ENCODE measurements around the gene ATG16L1.

ATG16L1 gene

GRCh38 chr2:233262562-233262961 lies 11.1 kb downstream of the ATG16L1 start:
- no peak overlapping the region for H3K4me2 ChIP-seq (ENCODE audit: low read length)
- H3K4me1 ChIP-seq: no peaks in the 10 kb centered on the region
- H3K9ac ChIP-seq: no peak overlapping the region
- H3K27ac ChIP-seq: no peak overlapping the region
- peaks cover 16% of the 10 kb centered on the region for H3K79me2 ChIP-seq
- no peaks in the 10 kb centered on the region for H3K27me3 ChIP-seq (ENCODE audit: control insufficient read depth, insufficient read depth, low read length)
- no peak for TF ChIP-seq CTCF (IDR thresholded peaks at IDR 0.05)
- no peak overlapping the region for H2AFZ ChIP-seq
- no peaks in the 10 kb centered on the region for H3K36me3 ChIP-seq (ENCODE audit: control insufficient read depth, insufficient read depth, low read length)
- no peaks in the 10 kb centered on the region for H3K9me3 ChIP-seq (ENCODE audit: control insufficient read depth, low read length)
- no peak overlapping the region for H3K4me3 ChIP-seq (ENCODE audit: low read depth, low read length)

- H3K79me2 ChIP-seq: peaks cover 14% of the 10 kb centered on the region
- no peak overlapping the region for H2AFZ ChIP-seq
- H3K4me2 ChIP-seq (ENCODE audit: low read length): no peak overlapping the region
- no peaks in the 10 kb centered on the region for H3K9me3 ChIP-seq (ENCODE audit: control insufficient read depth, low read length)
- H3K4me1 ChIP-seq: no peaks in the 10 kb centered on the region
- no peaks in the 10 kb centered on the region for H3K36me3 ChIP-seq (ENCODE audit: control insufficient read depth, insufficient read depth, low read length)
- TF ChIP-seq CTCF (IDR thresholded peaks at IDR 0.05): no peak
- H3K4me3 ChIP-seq (ENCODE audit: low read depth, low read length): no peak overlapping the region
- H3K27me3 ChIP-seq (ENCODE audit: control insufficient read depth, insufficient read depth, low read length): no peaks in the 10 kb centered on the region
- H3K27ac ChIP-seq: no peak overlapping the region
- no peak overlapping the region for H3K9ac ChIP-seq
Observed at GRCh38 chr2:233263045-233263570, 11.6 kb downstream of the ATG16L1 start.

- H3K9me3 ChIP-seq (ENCODE audit: control insufficient read depth, low read length): no peaks in the 10 kb centered on the region
- H3K4me3 ChIP-seq (ENCODE audit: low read depth, low read length): no peak overlapping the region
- H3K9ac ChIP-seq: no peak overlapping the region
- H3K27ac ChIP-seq: no peak overlapping the region
- H2AFZ ChIP-seq: no peak overlapping the region
- H3K4me2 ChIP-seq (ENCODE audit: low read length): no peak overlapping the region
- no peaks in the 10 kb centered on the region for H3K27me3 ChIP-seq (ENCODE audit: control insufficient read depth, insufficient read depth, low read length)
- TF ChIP-seq CTCF (IDR thresholded peaks at IDR 0.05): no peak
- no peaks in the 10 kb centered on the region for H3K4me1 ChIP-seq
- H3K79me2 ChIP-seq: peaks cover 4% of the 10 kb centered on the region
- no peaks in the 10 kb centered on the region for H3K36me3 ChIP-seq (ENCODE audit: control insufficient read depth, insufficient read depth, low read length)
Observed at GRCh38 chr2:233264667-233265066, 13.2 kb downstream of the ATG16L1 start.

- Histone ChIP-seq H3K4me2 (ENCODE audit: low read length) (no peak overlapping the region), H3K36me3 (ENCODE audit: control insufficient read depth, insufficient read depth, low read length) (no peaks in the 10 kb centered on the region), H3K9me3 (ENCODE audit: control insufficient read depth, low read length) (no peaks in the 10 kb centered on the region), H3K4me1 (no peaks in the 10 kb centered on the region), H3K9ac (no peak overlapping the region), H3K4me3 (ENCODE audit: low read depth, low read length) (no peak overlapping the region), H2AFZ (no peak overlapping the region), H3K79me2 (peaks cover 4% of the 10 kb centered on the region), H3K27ac (no peak overlapping the region), H3K27me3 (ENCODE audit: control insufficient read depth, insufficient read depth, low read length) (no peaks in the 10 kb centered on the region)
- no peak for TF ChIP-seq CTCF (IDR thresholded peaks at IDR 0.05)
Observed at GRCh38 chr2:233265899-233266431, 14.5 kb downstream of the ATG16L1 start.

GRCh38 chr2:233266481-233266880 lies 15.0 kb downstream of the ATG16L1 start:
- H3K79me2 ChIP-seq: peaks cover 4% of the 10 kb centered on the region
- TF ChIP-seq CTCF (IDR thresholded peaks at IDR 0.05): no peak
- H3K9ac ChIP-seq: no peak overlapping the region
- H3K36me3 ChIP-seq (ENCODE audit: control insufficient read depth, insufficient read depth, low read length): no peaks in the 10 kb centered on the region
- no peak overlapping the region for H2AFZ ChIP-seq
- H3K4me3 ChIP-seq (ENCODE audit: low read depth, low read length): no peak overlapping the region
- no peaks in the 10 kb centered on the region for H3K9me3 ChIP-seq (ENCODE audit: control insufficient read depth, low read length)
- H3K27me3 ChIP-seq (ENCODE audit: control insufficient read depth, insufficient read depth, low read length): no peaks in the 10 kb centered on the region
- H3K27ac ChIP-seq: no peak overlapping the region
- no peaks in the 10 kb centered on the region for H3K4me1 ChIP-seq
- H3K4me2 ChIP-seq (ENCODE audit: low read length): no peak overlapping the region

Measured in parathyroid adenoma (tissue), 2 donors.